ENCODE data around the gene ATAD3C. TPM values are rescaled to one million over a fixed set of nuclear protein-coding genes. Genes with fewer than 3 reads are reported as not detected.

ATAD3C gene
- total and polyA plus RNA-seq, 10 of the 15 experiments (the other 5 are each of a cell fraction or from before 2014, with no cell fraction given) = 0.03 to 3.1 (median 0.86) TPM

DNA sequence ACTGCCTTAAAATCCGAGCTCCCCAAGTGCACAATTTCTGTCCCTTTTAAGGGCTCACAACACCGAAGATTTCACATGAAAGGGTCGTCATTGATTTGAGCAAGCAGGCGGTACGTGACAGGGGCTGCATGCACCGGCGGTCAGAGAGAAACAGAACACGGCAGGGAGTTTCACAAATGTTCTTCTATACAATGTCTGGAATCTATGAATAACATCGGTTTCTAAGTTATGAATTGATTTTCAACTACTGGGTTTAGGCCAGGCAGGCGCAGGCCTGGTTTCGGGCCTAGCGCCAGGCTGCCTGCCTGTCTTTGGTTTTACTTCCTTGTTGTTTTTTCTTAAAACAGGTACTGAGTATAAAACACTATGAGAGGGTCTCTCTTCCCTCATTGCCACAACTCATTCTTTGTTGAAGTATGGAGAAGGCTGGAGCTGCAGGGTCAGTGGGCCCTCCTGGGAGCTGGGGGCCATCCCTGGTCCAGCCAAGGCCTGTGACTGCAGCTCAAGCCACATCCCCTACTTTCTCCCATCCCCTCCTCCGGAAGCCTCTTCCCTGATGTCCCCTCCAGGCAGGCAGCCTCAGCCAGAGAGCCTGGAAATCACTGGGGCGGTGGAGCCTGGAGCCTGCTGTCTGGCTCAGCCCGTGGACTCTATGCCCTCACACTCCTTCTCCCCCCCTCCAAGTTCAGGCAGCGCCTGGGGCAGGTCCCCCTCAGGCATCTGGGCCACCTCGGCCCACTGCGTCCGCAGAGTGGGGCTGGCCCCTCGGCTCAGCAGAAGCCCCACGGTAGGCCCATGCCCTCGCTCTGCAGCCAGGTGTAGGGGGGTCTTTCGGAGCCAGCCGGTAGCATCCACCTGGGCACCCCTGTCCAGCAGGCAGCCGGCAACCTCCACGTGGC lies 30.8 kb upstream of the ATAD3C start (continued):
- no peak for TF ChIP-seq HDGF (IDR thresholded peaks at IDR 0.05)
- TF ChIP-seq, protein P1, sequence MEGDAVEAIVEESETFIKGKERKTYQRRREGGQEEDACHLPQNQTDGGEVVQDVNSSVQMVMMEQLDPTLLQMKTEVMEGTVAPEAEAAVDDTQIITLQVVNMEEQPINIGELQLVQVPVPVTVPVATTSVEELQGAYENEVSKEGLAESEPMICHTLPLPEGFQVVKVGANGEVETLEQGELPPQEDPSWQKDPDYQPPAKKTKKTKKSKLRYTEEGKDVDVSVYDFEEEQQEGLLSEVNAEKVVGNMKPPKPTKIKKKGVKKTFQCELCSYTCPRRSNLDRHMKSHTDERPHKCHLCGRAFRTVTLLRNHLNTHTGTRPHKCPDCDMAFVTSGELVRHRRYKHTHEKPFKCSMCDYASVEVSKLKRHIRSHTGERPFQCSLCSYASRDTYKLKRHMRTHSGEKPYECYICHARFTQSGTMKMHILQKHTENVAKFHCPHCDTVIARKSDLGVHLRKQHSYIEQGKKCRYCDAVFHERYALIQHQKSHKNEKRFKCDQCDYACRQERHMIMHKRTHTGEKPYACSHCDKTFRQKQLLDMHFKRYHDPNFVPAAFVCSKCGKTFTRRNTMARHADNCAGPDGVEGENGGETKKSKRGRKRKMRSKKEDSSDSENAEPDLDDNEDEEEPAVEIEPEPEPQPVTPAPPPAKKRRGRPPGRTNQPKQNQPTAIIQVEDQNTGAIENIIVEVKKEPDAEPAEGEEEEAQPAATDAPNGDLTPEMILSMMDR (IDR thresholded peaks at IDR 0.05 in 2 of 3, conservative IDR thresholded peaks at IDR 0.05 in 1 of 3; ENCODE audit: control insufficient read depth in 2 of 3, extremely low read depth in 1 of 3, insufficient read depth in 1 of 3, low read depth in 3 of 3, low read length in 3 of 3) = no peak
- no peak for TF ChIP-seq NR2F1 (conservative IDR thresholded peaks at IDR 0.05)

DNA sequence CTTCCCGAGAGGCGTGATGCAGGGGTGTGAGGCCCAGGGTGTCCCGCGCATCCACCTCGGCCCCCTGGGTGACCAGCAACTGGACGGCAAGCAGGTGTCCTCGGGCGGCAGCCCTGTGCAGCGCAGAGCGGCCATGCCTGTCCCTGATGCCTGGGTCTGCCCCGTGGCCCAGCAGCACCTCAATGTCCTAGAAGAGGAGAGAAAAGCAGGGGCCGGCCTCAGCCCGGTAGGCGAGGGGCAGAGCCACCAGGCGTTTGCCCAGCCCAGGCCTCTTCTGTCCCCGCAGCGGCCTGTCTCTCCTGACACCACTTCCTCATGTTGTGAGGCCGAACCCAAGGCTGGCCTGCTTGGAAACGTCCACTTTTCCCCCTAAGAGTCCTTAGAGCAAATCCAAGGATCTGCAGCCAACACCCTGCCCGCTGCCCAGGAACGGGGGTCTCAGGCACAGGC lies 30.1 kb upstream of the ATAD3C start:
- WGBS (ENCODE audit: insufficient coverage, insufficient replicate concordance, low lambda C conversion rate, missing lambda C conversion rate) = 93% methylated on average over 19 of the region's 21 CpGs
- H3K36me3 ChIP-seq (ENCODE audit: control insufficient read depth in 2 of 2, insufficient read depth in 2 of 2, low read length in 1 of 2) = no peaks in the 10 kb centered on the region
- H3K4me1 ChIP-seq (ENCODE audit: control insufficient read depth, insufficient read depth, low read length) = peaks cover 25% of the 10 kb centered on the region
- H3K4me2 ChIP-seq (ENCODE audit: control insufficient read depth, insufficient read depth) = no peak overlapping the region
- POLR2A ChIA-PET = no interaction called here
- no peaks in the 10 kb centered on the region for H3K79me2 ChIP-seq (ENCODE audit: control insufficient read depth, insufficient read depth, low read length)
- H2AFZ ChIP-seq (ENCODE audit: control insufficient read depth, low read depth, low read length) = no peak overlapping the region
- peak overlapping the region; percentile 66; the same call in 1 of the 2 replicates for H3K27ac ChIP-seq (ENCODE audit: control insufficient read depth, insufficient read depth)
- no peak for DNase-seq (ENCODE audit: low read depth, low spot score)
- no peak overlapping the region for H3K9ac ChIP-seq (ENCODE audit: control insufficient read depth, insufficient read depth, low read length)
- intact Hi-C loops (cut with micrococcal nuclease; ENCODE audit: unreplicated experiment) (no loop called here), in situ Hi-C loops (cut with MboI) (no loop called here)
- H3K4me3 ChIP-seq = no peak overlapping the region
- no peaks in the 10 kb centered on the region for H3K9me3 ChIP-seq (replicated peaks; ENCODE audit: control insufficient read depth, insufficient read depth, low read length)
- no peaks in the 10 kb centered on the region for H4K20me1 ChIP-seq (ENCODE audit: control insufficient read depth, insufficient read depth)
- TF ChIP-seq CBFB (IDR thresholded peaks at IDR 0.05; ENCODE audit: low read depth) (no peak), YY1 (IDR thresholded peaks at IDR 0.05; ENCODE audit: low read depth, low read length) (no peak), KLF5 (IDR thresholded peaks at IDR 0.05; ENCODE audit: partially characterized antibody) (no peak), EGR1 (IDR thresholded peaks at IDR 0.05; ENCODE audit: borderline replicate concordance in 1 of 2, low read depth in 2 of 2, low read length in 2 of 2) (no peak), ZNF207 (IDR thresholded peaks at IDR 0.05; ENCODE audit: borderline replicate concordance) (no peak), NBN (IDR thresholded peaks at IDR 0.05) (no peak), POLR2A (IDR thresholded peaks at IDR 0.05; ENCODE audit: low read depth, low read length) (no peak), ZZZ3 (IDR thresholded peaks at IDR 0.05; ENCODE audit: control insufficient read depth, insufficient read length, low read depth) (no peak)
- TF ChIP-seq, protein P2, sequence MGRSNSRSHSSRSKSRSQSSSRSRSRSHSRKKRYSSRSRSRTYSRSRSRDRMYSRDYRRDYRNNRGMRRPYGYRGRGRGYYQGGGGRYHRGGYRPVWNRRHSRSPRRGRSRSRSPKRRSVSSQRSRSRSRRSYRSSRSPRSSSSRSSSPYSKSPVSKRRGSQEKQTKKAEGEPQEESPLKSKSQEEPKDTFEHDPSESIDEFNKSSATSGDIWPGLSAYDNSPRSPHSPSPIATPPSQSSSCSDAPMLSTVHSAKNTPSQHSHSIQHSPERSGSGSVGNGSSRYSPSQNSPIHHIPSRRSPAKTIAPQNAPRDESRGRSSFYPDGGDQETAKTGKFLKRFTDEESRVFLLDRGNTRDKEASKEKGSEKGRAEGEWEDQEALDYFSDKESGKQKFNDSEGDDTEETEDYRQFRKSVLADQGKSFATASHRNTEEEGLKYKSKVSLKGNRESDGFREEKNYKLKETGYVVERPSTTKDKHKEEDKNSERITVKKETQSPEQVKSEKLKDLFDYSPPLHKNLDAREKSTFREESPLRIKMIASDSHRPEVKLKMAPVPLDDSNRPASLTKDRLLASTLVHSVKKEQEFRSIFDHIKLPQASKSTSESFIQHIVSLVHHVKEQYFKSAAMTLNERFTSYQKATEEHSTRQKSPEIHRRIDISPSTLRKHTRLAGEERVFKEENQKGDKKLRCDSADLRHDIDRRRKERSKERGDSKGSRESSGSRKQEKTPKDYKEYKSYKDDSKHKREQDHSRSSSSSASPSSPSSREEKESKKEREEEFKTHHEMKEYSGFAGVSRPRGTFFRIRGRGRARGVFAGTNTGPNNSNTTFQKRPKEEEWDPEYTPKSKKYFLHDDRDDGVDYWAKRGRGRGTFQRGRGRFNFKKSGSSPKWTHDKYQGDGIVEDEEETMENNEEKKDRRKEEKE (IDR thresholded peaks at IDR 0.05) = no peak
- CTCF ChIA-PET = no interaction called here
- RAD21 ChIA-PET (ENCODE audit: unreplicated experiment) = no interaction called here
- H3K27me3 ChIP-seq (replicated peaks in 1 of 2; ENCODE audit: control insufficient read depth in 2 of 2, insufficient read depth in 2 of 2, low read length in 1 of 2) = no peaks in the 10 kb centered on the region
- SMC1A ChIA-PET (ENCODE audit: uncharacterized antibody, unreplicated experiment) = interaction anchor here (1.2 kb wide), 1 partner anchor 11 kb away, joined by 3 read pairs; no protein-coding TSS in a partner anchor
- no TSS peak for BruUV-seq (replicated peaks)
- no peak for ATAC-seq
- FAIRE-seq = no peak

All from GM12878 (cell line).